ENCODE measurements around the gene ARAP3.

- TF ChIP-seq CTCF (conservative IDR thresholded peaks at IDR 0.05) = no peak
- no peak for TF ChIP-seq ZFX (IDR thresholded peaks at IDR 0.05)
These were observed 58.8 kb downstream of the ARAP3 start for GRCh38 chr5:141623186-141623585.

All from C4-2B (cell line).